PFSK-1 (cell line): ENCODE measurements around the gene ADGRG4. TPM values are rescaled to one million over a fixed set of nuclear protein-coding genes. Genes with fewer than 3 reads are reported as not detected.
A peak's percentile ranks its signal among the peaks of the same experiment; 100 is the strongest.
"Not testable (repeated sequence)": the region's sequence is repeated elsewhere in the genome, so short reads cannot be mapped to it uniquely, and the experiment has no call there.

ENCODE experiments used
- FOXP2 ChIP-seq: optimal IDR thresholded peaks from 2 replicates; pipeline ENCODE3; 2011; ENCODE audit warnings: borderline replicate concordance, control low read depth, inconsistent platforms; ENCODE audit not compliant: insufficient read depth; ENCODE audit errors: extremely low read length, extremely low read depth
- POLR2AphosphoS5 ChIP-seq: IDR thresholded peaks from 2 replicates; pipeline ENCODE4 v1.6.1; 2012; ENCODE audit warnings: low read depth, mild to moderate bottlenecking, control low read depth, low read length, moderate library complexity
- SIN3A ChIP-seq: IDR thresholded peaks from 2 replicates; pipeline ENCODE4 v1.6.1; 2012; ENCODE audit warnings: mild to moderate bottlenecking, low read length, moderate library complexity, borderline replicate concordance; ENCODE audit not compliant: insufficient read depth
- TAF1 ChIP-seq: IDR thresholded peaks from 2 replicates; pipeline ENCODE4 v1.6.1; 2012; ENCODE audit warnings: low read length, control low read depth, borderline replicate concordance; ENCODE audit not compliant: insufficient read depth
- polyA plus RNA-seq: library from polyadenylated mRNA; unstranded; fragments of >200 nt; gene quantifications from one replicate; pipeline ENCODE4 v1.2.1, GENCODE V29; 2012; ENCODE audit warnings: low read depth, missing spikeins; ENCODE audit not compliant: insufficient read length
- TF ChIP-seq, protein P1 (sequence below), 2 experiments: IDR thresholded peaks; 2 replicates each; pipeline versions ENCODE4 v1.6.1 to v1.8.0; 2011 to 2012; ENCODE audit warnings: low read depth in 2 of 2, low read length in 2 of 2, control low read depth in 1 of 2, inconsistent platforms in 1 of 2, mild to moderate bottlenecking in 1 of 2, moderate library complexity in 1 of 2; ENCODE audit not compliant: insufficient read depth in 1 of 2

Gene ADGRG4
- not detected for polyA plus RNA-seq

GRCh38 chrX:136300721-136301120, at the start of gene ADGRG4:
Gene ADGRG4, plus strand, starts transcription at chrX:136300963. Its CDS starts 7,815 bp downstream, at chrX:136308778.
- not testable (repeated sequence) for TF ChIP-seq FOXP2, TAF1
- TF ChIP-seq, protein P1, sequence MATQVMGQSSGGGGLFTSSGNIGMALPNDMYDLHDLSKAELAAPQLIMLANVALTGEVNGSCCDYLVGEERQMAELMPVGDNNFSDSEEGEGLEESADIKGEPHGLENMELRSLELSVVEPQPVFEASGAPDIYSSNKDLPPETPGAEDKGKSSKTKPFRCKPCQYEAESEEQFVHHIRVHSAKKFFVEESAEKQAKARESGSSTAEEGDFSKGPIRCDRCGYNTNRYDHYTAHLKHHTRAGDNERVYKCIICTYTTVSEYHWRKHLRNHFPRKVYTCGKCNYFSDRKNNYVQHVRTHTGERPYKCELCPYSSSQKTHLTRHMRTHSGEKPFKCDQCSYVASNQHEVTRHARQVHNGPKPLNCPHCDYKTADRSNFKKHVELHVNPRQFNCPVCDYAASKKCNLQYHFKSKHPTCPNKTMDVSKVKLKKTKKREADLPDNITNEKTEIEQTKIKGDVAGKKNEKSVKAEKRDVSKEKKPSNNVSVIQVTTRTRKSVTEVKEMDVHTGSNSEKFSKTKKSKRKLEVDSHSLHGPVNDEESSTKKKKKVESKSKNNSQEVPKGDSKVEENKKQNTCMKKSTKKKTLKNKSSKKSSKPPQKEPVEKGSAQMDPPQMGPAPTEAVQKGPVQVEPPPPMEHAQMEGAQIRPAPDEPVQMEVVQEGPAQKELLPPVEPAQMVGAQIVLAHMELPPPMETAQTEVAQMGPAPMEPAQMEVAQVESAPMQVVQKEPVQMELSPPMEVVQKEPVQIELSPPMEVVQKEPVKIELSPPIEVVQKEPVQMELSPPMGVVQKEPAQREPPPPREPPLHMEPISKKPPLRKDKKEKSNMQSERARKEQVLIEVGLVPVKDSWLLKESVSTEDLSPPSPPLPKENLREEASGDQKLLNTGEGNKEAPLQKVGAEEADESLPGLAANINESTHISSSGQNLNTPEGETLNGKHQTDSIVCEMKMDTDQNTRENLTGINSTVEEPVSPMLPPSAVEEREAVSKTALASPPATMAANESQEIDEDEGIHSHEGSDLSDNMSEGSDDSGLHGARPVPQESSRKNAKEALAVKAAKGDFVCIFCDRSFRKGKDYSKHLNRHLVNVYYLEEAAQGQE (IDR thresholded peaks at IDR 0.05; ENCODE audit: insufficient read depth in 1 of 2, low read depth in 2 of 2, low read length in 2 of 2) = not testable (repeated sequence)

GRCh38 chrX:136251041-136251991, 49.4 kb upstream of the ADGRG4 start, which contains the start of gene MAP7D3:
Gene MAP7D3, minus strand, starts transcription at chrX:136251400. Its CDS starts 42 bp downstream, at chrX:136251358.
- TF ChIP-seq, protein P1 (IDR thresholded peaks at IDR 0.05; ENCODE audit: insufficient read depth in 1 of 2, low read depth in 2 of 2, low read length in 2 of 2) = no peak
- TF ChIP-seq POLR2AphosphoS5 (peak; percentile 71), FOXP2 (peak; percentile 54), TAF1 (0 out of 2 replicates have a peak, but pooled peaks have one; percentile 45), SIN3A (no peak)

- TF ChIP-seq TAF1 = no peak
- no peak for TF ChIP-seq FOXP2
- TF ChIP-seq SIN3A = no peak
- no peak for TF ChIP-seq POLR2AphosphoS5
- TF ChIP-seq, protein P1 (IDR thresholded peaks at IDR 0.05; ENCODE audit: insufficient read depth in 1 of 2, low read depth in 2 of 2, low read length in 2 of 2) = no peak
These were observed 45.2 kb upstream of the ADGRG4 start for GRCh38 chrX:136255541-136255940.

DNA sequence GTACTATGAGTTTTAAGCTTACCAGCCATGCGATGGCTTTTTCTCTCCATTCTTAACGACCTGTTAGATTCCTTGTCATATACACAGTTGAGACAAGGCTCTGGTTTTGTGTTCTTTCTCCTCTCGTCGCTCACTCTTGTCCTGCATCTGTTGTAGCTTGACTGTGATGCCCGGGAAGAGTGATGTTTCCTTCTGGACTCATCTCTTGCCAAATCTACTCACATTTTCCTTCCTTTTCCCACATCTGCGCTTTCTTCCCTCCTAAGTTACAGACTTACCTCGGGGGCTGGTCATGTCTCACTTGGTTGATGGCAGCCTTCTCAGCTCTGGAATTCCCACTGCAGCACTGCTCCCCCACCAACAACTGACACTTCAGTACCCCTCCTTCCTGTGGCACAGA, 44.7 kb upstream of the ADGRG4 start:
- no peak for TF ChIP-seq FOXP2
- TF ChIP-seq, protein P1 (IDR thresholded peaks at IDR 0.05; ENCODE audit: insufficient read depth in 1 of 2, low read depth in 2 of 2, low read length in 2 of 2) = no peak
- TF ChIP-seq POLR2AphosphoS5 = no peak
- no peak for TF ChIP-seq TAF1
- no peak for TF ChIP-seq SIN3A
